GM19463 (cell line): ENCODE data around the gene WFDC10A.
"Not testable (repeated sequence)": the region's sequence is repeated elsewhere in the genome, so short reads cannot be mapped to it uniquely, and the experiment has no call there.

Experiments
- ATAC-seq: cut with Tn5 transposase; IDR thresholded peaks from one replicate; pipeline ENCODE4 v1.9.1; 2021; ENCODE audit warnings: mild to moderate bottlenecking, moderate library complexity; ENCODE audit not compliant: unreplicated experiment

The WFDC10A gene

GRCh38 chr20:45629496-45630100 lies at the start of gene WFDC10A:
Gene WFDC10A (plus strand): TSS chr20:45629739. CDS start chr20:45629814, 75 bp downstream.
- ATAC-seq = no peak

DNA sequence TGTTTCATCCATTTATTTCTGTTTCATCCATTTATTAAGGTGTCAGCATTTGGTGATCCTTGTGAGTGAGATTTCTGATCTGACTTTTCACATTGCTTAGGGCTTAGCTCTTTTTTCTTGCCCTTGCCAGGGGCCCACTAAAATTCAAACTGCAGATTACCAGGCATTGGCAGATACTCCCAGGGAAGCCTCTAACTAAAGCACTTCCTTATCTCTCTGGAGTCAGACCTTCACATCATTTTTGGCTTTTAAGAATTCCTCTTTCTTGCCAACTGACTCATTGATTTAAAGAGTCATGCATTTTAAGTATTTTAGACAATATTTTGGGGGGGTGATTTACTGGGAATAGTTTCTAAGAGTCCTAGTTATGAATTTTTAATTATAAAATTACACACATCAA lies 47.8 kb upstream of the WFDC10A start:
- ATAC-seq = no peak

DNA sequence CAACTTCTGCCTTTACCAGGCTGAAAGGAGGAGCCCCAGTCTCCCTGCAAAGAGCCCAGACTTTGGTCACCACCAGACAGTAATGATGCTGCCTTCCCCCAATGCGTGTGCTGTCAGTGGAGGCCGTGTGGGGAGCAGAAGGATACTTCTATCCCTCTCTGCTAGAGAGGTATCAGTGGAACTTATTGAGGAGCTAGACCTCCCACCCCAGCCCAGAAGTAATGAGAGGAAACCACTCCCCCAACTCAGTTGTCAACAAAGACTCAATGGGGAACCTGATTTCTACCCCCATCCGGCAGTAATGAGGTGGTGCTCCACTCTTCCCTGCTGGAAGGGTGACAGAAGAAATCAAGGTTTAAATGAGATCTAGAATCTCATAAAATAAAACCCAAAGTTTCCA lies 46.0 kb upstream of the WFDC10A start:
- no peak for ATAC-seq

DNA sequence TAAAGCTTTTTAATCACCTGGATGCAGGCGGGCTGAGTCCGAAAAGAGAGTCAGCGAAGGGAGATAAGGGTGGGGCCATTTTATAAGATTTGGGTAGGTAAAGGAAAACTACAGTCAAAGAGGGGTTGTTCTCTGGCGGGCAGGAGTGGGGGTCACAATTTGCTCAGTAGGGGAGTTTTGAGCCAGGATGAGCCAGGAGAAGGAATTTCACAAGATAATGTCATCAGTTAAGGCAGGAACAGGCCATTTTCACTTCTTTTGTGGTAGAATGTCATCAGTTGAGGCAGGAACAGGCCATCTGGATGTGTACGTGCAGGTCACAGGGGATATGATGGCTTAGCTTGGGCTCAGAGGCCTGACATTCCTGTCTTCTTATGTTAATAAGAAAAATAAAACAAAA lies 45.2 kb upstream of the WFDC10A start:
- not testable (repeated sequence) for ATAC-seq

DNA sequence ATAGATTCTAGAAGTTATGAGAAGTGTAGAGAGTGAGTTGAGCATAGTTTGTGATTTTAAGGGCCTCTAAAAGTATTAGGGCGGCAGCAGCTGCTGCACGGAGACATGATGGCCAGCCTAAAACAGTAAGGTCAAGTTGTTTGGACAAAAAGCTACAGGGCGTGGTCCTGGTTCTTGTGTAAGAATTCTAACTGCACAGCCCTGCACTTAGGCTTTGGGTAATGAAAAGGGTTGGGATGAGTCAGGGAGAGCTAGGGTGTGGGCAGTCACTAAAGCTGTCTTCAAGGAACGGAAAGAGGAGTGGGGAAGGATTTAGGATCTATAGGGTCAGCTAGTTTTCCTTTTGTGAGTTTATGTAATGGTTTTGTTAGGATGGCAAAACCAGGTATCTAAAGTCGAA lies 43.6 kb upstream of the WFDC10A start:
- not testable (repeated sequence) for ATAC-seq

DNA sequence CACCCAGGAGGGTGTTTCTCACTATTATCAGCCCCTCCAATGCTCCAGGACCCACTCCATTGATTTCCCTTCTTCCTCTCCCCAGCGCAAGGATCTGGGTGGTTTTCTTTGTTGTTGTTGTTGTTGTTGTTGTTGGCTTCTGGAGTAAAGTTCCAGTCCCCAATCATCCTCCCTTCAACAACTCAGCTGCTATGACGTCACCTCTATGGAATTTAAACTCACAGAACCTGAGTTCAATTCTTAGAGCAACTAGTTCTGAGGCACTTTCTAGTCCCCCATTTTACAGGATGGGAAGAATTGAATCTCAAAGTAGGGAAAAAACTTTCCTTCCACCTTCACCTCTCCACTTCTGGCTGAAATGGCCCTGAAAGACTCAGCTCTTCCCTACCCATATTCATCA lies 40.7 kb upstream of the WFDC10A start:
- no peak for ATAC-seq

- ATAC-seq = no peak
These were observed 39.8 kb upstream of the WFDC10A start for GRCh38 chr20:45589725-45590124.

GRCh38 chr20:45592574-45593189 lies 36.9 kb upstream of the WFDC10A start:
- ATAC-seq = no peak

DNA sequence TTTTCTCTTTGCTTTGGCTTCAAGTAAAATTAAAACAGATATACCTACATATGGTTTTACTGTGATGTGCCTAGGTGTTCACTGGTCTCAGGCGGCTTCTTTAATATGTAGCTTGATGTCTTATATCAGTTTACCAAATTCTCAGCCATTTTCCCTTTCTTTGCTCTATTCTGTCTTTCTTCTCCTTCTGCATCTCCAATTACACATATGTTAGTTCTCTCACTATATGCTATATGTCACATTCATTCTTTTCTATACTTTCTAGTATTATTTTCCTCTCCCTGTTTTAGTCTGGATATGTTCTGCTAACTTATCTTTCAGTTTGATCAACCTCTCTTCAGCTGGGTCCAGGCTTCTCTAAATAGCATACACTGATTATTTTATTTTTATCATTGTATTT lies 36.0 kb upstream of the WFDC10A start:
- ATAC-seq = no peak

DNA sequence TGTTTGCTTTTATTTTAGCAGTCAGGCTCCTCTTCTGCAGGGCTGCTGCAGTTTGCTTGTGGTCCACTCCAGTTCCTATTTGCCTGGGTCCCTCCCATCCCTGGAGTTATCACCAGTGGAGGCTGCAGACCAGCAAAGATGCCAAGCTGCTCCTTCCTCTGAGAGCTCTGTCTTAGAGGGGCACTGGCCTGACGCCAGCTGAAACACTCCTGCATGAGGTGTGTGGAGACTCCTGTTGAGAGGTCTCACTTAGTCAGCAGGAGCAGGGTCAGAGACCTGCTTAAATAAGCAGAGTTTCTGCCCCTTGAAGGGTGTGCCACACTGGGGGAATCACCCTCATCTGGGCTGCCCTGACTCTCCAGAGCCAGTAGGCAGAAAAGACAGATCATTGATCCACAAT lies 34.3 kb upstream of the WFDC10A start:
- no peak for ATAC-seq

DNA sequence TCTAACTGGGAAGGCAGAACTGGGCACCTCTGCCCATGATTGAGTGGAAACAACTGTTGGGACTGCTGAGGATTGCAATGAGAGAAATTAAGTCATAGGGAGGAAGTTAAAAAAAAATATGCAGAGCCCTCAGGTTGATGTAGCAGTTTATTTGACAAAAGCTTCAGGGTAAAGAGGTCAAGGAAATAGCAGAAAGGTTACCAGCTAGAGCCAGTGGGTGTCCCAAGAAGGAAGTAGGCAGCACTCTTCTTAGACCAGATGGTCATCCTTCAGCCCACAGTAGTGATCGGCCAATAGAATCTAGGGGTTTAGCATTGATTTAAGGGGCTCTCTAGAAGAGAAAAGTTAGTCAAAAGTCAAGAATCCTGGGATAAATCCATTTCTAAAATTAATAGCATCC lies 21.7 kb upstream of the WFDC10A start:
- ATAC-seq = no peak

- ATAC-seq = no peak
These were observed 18.5 kb upstream of the WFDC10A start for GRCh38 chr20:45611054-45611453.

DNA sequence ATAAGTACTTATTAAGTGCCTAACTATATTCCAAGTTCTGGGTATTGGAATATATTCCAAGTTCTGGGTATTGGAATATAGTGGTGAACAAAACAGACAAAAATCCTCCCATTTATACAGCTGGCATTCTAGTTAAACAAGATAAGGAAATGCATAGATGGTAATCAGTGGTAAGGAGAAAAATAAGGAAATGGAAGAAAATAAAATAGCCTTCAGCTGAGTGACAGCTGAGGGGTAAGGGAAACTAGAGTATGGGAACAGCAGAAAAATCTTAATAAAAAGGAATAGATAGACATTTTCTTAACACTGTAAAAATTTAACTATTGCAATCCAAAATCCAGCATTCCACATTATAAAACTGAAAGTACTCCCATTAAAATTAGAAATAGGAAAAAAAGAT lies 17.2 kb upstream of the WFDC10A start:
- no peak for ATAC-seq

GRCh38 chr20:45617591-45617990 lies 11.9 kb upstream of the WFDC10A start:
- no peak for ATAC-seq

- no peak for ATAC-seq
These were observed 7.9 kb upstream of the WFDC10A start for GRCh38 chr20:45621593-45621992.

DNA sequence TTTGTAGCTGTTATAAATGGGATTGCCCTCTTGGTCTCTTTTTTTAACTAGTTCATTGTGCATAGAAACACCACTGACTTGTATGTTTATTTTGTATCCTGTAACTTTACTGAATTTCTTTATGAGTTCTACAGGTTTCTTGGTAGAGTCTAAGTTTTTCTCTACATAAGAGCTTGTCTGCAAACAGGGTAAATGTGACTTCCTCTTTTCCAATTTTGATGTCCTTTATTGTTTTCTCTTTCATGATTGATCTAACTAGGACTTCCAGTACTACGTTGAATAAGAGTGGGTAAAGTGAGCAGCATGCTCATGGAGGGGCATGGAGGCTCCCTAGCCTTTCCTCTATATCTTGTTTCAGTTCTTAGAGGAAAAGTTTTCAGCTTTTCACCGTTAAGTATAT lies 3.0 kb upstream of the WFDC10A start:
- ATAC-seq = no peak

DNA sequence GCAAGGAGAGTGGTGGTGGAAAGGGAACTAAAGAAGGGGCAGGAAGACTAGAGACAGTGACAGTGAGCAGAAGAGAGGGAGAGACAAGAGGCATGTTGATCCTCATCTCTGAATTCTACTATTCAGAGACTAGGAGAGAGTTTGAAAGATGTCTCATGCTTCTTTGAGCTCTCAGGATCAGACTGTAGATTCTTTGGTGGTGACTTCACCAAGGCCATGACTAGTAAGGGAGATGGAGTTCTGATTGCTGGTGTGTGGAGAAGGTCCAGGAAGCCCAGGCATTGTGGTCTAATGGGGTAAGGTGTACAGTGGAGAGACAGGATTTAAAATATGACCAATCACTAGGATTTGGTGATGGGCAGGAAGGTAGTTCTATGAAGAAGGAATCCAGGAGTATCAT lies 832 bp downstream of the WFDC10A start:
- no peak for ATAC-seq

DNA sequence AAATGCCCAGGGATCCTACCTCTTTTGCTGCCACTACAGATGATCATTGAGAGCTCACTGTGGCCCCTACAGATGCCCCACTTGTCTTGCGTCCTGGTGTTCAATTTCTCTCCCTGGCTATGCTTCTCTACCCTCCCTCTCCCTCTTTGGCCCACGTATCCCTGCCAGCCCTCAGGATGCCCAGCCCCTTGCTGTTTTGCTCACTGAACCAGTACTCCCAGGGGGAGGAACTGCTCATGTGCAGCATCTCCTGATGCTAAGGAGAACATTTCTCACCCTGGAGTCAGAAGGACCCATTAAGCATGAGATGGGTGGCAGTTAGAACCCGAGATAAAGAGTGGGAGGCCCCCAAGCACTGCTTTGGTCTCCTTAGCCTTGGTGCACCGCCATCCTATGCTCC lies 1.6 kb downstream of the WFDC10A start, which contains the start of gene WFDC9:
WFDC9 (minus strand) TSS at position 101 of the 400 bp plus-strand sequence. CDS start 21,103 bp downstream, outside the sequence.
- ATAC-seq = no peak

GRCh38 chr20:45636513-45636912 lies 7.0 kb downstream of the WFDC10A start:
- ATAC-seq = no peak

- no peak for ATAC-seq
These were observed 10.1 kb downstream of the WFDC10A start for GRCh38 chr20:45639687-45640086.

DNA sequence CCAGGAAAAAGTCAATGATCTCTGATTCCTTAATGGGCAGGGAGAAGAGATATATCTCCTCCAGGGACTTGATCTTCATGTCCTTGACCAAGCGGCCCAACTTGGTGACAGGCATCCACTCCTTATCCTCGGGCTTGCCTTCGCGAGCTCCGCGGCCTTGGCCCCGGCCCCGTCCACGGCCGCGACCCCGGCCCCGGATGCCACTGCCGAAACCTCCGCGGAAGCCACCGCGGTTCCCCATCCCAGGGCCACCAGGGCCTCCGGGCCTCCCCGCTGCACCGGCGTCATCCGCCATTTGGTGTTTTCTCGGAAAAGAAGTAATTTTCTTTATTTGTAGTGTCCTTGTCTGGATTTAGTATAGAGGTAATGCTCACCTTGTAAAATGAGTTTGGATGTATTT lies 11.5 kb downstream of the WFDC10A start:
- ATAC-seq = not testable (repeated sequence)

DNA sequence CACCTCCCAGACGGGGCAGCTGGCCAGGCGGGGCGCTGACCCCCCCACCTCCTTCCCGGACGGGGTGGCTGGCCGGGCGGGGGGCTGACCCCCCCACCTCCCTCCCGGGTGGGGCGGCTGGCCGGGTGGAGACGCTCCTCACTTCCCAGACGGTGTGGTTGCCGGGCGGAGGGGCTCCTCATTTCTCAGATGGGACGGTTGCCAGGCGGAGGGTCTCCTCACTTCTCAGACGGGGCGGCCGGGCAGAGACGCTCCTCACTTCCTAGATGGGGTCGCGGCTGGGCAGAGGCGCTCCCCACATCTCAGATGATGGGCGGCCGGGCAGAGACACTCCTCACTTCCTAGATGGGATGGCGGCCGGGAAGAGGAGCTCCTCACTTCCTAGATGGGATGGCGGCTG lies 16.3 kb downstream of the WFDC10A start:
- ATAC-seq = not testable (repeated sequence)

DNA sequence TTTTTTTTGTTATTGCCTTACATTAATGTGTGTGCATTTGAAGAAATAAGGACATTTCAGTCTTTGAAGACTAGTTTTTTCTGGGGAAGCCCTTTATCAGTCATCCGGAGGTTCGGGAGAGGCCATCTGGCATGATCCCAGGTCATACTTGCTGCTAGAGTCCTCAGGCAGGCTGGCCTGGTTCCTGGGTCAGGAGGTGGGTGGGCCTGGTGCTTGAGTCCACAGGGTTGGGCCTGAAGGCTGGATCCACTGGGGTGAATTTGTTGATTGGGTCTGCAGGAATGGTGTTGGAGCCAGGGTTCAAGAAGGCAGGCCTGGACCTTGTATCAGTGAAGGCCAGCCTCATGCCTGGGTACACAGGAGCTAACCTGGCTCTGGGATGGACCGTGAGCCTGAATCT lies 17.3 kb downstream of the WFDC10A start:
- ATAC-seq = no peak
